ENCODE data around the gene ADISSP.
"Not testable (repeated sequence)": the region's sequence is repeated elsewhere in the genome, so short reads cannot be mapped to it uniquely, and the experiment has no call there.

DNA sequence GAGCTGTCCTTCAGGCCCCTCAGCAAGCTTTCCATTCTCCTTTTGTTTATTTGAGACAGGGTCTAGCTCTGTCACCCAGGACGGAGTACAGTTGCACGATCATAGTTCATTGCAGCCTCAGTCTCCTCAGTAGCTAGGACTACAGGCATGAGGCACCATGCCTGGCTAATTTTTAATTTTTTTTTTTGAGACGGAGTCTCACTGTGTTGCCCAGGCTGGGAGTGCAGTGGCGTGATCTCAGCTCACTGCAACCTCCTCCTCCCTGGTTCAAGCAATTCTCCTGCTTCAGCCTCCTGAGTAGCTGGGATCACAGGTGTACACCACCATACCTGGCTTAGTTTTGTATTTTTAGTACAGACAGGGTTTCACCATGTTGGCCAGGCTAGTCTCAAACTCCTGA lies 21.6 kb upstream of the ADISSP start:
- not testable (repeated sequence) for TF ChIP-seq ELF4, PPARD (CRISPR knock-in tag; IDR thresholded peaks at IDR 0.05)
- TF ChIP-seq, protein P1, sequence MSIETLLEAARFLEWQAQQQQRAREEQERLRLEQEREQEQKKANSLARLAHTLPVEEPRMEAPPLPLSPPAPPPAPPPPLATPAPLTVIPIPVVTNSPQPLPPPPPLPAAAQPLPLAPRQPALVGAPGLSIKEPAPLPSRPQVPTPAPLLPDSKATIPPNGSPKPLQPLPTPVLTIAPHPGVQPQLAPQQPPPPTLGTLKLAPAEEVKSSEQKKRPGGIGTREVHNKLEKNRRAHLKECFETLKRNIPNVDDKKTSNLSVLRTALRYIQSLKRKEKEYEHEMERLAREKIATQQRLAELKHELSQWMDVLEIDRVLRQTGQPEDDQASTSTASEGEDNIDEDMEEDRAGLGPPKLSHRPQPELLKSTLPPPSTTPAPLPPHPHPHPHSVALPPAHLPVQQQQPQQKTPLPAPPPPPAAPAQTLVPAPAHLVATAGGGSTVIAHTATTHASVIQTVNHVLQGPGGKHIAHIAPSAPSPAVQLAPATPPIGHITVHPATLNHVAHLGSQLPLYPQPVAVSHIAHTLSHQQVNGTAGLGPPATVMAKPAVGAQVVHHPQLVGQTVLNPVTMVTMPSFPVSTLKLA (conservative IDR thresholded peaks at IDR 0.05) = not testable (repeated sequence)

Data from K562 (cell line).